DMS114 treated with DMSO at 0.1 percent for 48 hours (cell line): ENCODE data around the gene KCNN3.
"Not testable (repeated sequence)": the region's sequence is repeated elsewhere in the genome, so short reads cannot be mapped to it uniquely, and the experiment has no call there.

Experiments used
- DNase-seq: peaks from one replicate; lab custom pipeline; 2025; ENCODE audit not compliant: unreplicated experiment; lab: John Stamatoyannopoulos, UW

KCNN3 gene

GRCh38 chr1:154670310-154671270, 199.5 kb downstream of the KCNN3 start:
- not testable (repeated sequence) for DNase-seq

GRCh38 chr1:154669464-154670282, 200.4 kb downstream of the KCNN3 start:
- DNase-seq: peak; percentile 81

- no peak for DNase-seq
Measured at GRCh38 chr1:154666051-154666790, 203.9 kb downstream of the KCNN3 start.

- DNase-seq: no peak
Measured at GRCh38 chr1:154664331-154665002, 205.6 kb downstream of the KCNN3 start.

GRCh38 chr1:154663471-154664060, 206.5 kb downstream of the KCNN3 start:
- DNase-seq: no peak

GRCh38 chr1:154661110-154661509, 209.0 kb downstream of the KCNN3 start:
- DNase-seq: no peak

GRCh38 chr1:154659823-154660592, 210.1 kb downstream of the KCNN3 start:
- DNase-seq: no peak

- no peak for DNase-seq
Measured at GRCh38 chr1:154657556-154657955, 212.5 kb downstream of the KCNN3 start.

GRCh38 chr1:154652893-154653292, 217.2 kb downstream of the KCNN3 start:
- DNase-seq: no peak
